ENCODE data around the gene AOPEP.

AOPEP gene

GRCh38 chr9:95062596-95063065 lies 336.1 kb downstream of the AOPEP start:
- DNase-seq (ENCODE audit: low read depth), result no peak

GRCh38 chr9:95063300-95063699 lies 336.8 kb downstream of the AOPEP start:
- DNase-seq (ENCODE audit: low read depth), result no peak

GRCh38 chr9:95065224-95065623 lies 338.7 kb downstream of the AOPEP start:
- DNase-seq (ENCODE audit: low read depth), result no peak

- DNase-seq (ENCODE audit: low read depth), result no peak
Observed at GRCh38 chr9:95067057-95067456, 340.6 kb downstream of the AOPEP start.

GRCh38 chr9:95067897-95068296 lies 341.4 kb downstream of the AOPEP start:
- DNase-seq (ENCODE audit: low read depth), result no peak

GRCh38 chr9:95070549-95071021 lies 344.1 kb downstream of the AOPEP start:
- no peak for DNase-seq (ENCODE audit: low read depth)

- DNase-seq (ENCODE audit: low read depth), result no peak
Observed at GRCh38 chr9:95071450-95071849, 345.0 kb downstream of the AOPEP start.

- no peak for DNase-seq (ENCODE audit: low read depth)
Observed at GRCh38 chr9:95071925-95072324, 345.4 kb downstream of the AOPEP start.

- DNase-seq (ENCODE audit: low read depth), result no peak
Observed at GRCh38 chr9:95073042-95073607, 346.6 kb downstream of the AOPEP start.

GRCh38 chr9:95073918-95074317 lies 347.4 kb downstream of the AOPEP start:
- no peak for DNase-seq (ENCODE audit: low read depth)

GRCh38 chr9:95074632-95075031 lies 348.1 kb downstream of the AOPEP start:
- no peak for DNase-seq (ENCODE audit: low read depth)

GRCh38 chr9:95075700-95076099 lies 349.2 kb downstream of the AOPEP start:
- DNase-seq (ENCODE audit: low read depth), result no peak

- no peak for DNase-seq (ENCODE audit: low read depth)
Observed at GRCh38 chr9:95076696-95077052, 350.2 kb downstream of the AOPEP start.

- no peak for DNase-seq (ENCODE audit: low read depth)
Observed at GRCh38 chr9:95077053-95077765, 350.7 kb downstream of the AOPEP start.

GRCh38 chr9:95077766-95078370 lies 351.4 kb downstream of the AOPEP start:
- no peak for DNase-seq (ENCODE audit: low read depth)

GRCh38 chr9:95078511-95078910 lies 352.0 kb downstream of the AOPEP start:
- no peak for DNase-seq (ENCODE audit: low read depth)

- no peak for DNase-seq (ENCODE audit: low read depth)
Observed at GRCh38 chr9:95078939-95079338, 352.4 kb downstream of the AOPEP start.

GRCh38 chr9:95079461-95079860 lies 353.0 kb downstream of the AOPEP start:
- no peak for DNase-seq (ENCODE audit: low read depth)

- DNase-seq (ENCODE audit: low read depth), result no peak
Observed at GRCh38 chr9:95080961-95081647, 354.6 kb downstream of the AOPEP start.

GRCh38 chr9:95081998-95082397 lies 355.5 kb downstream of the AOPEP start:
- no peak for DNase-seq (ENCODE audit: low read depth)

- no peak for DNase-seq (ENCODE audit: low read depth)
Observed at GRCh38 chr9:95082401-95083084, 356.0 kb downstream of the AOPEP start.

GRCh38 chr9:95083086-95083768 lies 356.7 kb downstream of the AOPEP start:
- DNase-seq (ENCODE audit: low read depth), result no peak

All from GM04504 (cell line).